Kidney (tissue), 14 donors: Measurements from ENCODE around the gene IGF1R. TPM values are rescaled to one million over a fixed set of nuclear protein-coding genes. Genes with fewer than 3 reads are reported as not detected.
A peak's percentile ranks its signal among the peaks of the same experiment; 100 is the strongest.

ENCODE experiments used
- DNase-seq, 5 donors: peaks; one replicate each; pipeline ENCODE4 v3.0.0-alpha.2; 2013 to 2020
- FAIRE-seq: peaks from 2 replicates; lab custom pipeline; 2012; peaks lifted over from hg19 to GRCh38; lab: Jason Lieb, UNC
- H3K27ac ChIP-seq, 2 donors: one replicate each; pipeline ENCODE4 v1.7.0; 2013; ENCODE audit warnings: low read depth in 2 of 2, low read length in 2 of 2, inconsistent platforms in 1 of 2
- H3K27me3 ChIP-seq: one replicate; pipeline ENCODE4 v1.7.1; 2013; ENCODE audit warnings: low read length, inconsistent platforms; ENCODE audit not compliant: control insufficient read depth, insufficient read depth
- H3K36me3 ChIP-seq, 3 donors: one replicate each; pipeline versions ENCODE4 v1.7.0 to v1.7.1; 2013; ENCODE audit warnings: low read length in 3 of 3, control low read depth in 1 of 3, inconsistent platforms in 1 of 3; ENCODE audit not compliant: insufficient read depth in 3 of 3, control insufficient read depth in 2 of 3
- H3K4me1 ChIP-seq, 3 donors: one replicate each; pipeline versions ENCODE4 v1.7.0 to v1.7.1; 2013; ENCODE audit warnings: low read length in 3 of 3, inconsistent platforms in 1 of 3, low read depth in 1 of 3; ENCODE audit not compliant: control insufficient read depth in 2 of 3, insufficient read depth in 2 of 3
- H3K4me3 ChIP-seq, 3 donors: one replicate each; pipeline versions ENCODE4 v1.7.0 to v1.8.1; 2013; ENCODE audit warnings: low read length in 3 of 3, control low read depth in 1 of 3, inconsistent platforms in 1 of 3
- H3K9ac ChIP-seq, 3 donors: one replicate each; pipeline versions ENCODE4 v1.7.0 to v1.7.1; 2013; ENCODE audit warnings: low read length in 3 of 3, control low read depth in 1 of 3, inconsistent platforms in 1 of 3
- H3K9me3 ChIP-seq, 3 donors: one replicate each; pipeline versions ENCODE4 v1.7.0 to v1.7.1; 2013; ENCODE audit warnings: low read length in 3 of 3, control low read depth in 1 of 3, inconsistent platforms in 1 of 3; ENCODE audit not compliant: control insufficient read depth in 2 of 3, insufficient read depth in 1 of 3
- CTCF ChIP-seq: IDR thresholded peaks from 3 replicates; pipeline ENCODE4 v1.5.1; 2012; ENCODE audit warnings: mild to moderate bottlenecking, moderate library complexity, borderline replicate concordance; ENCODE audit not compliant: insufficient read depth; ENCODE audit errors: extremely low read depth
- intact Hi-C: fragments of 100-400 bp; cut with DNase I; formaldehyde crosslinking; loops from one replicate; pipeline ENCODE4 v1.11.1; 2022
- polyA plus RNA-seq: library from polyadenylated mRNA; stranded (reverse); fragments of 350-450 nt; fragmentation: Illumina TruSeq; extraction: RNeasy Lipid Tissue Mini Kit (QIAGEN cat#74804); gene quantifications from one replicate; pipeline ENCODE4 v1.2.3, GENCODE V29; 2014; ENCODE audit warnings: low read depth, low replicate concordance; ENCODE audit not compliant: insufficient read depth
- total RNA-seq: library from RNA; stranded (reverse); fragmentation: NEBNext Ultra II Directional; extraction: Animal tissue kit (Norgen Biotek cat#: 25700); gene quantifications from one replicate; pipeline ENCODE4 v1.2.1, GENCODE V29; 2021
- donor health status: control.
- donor health status: control.
- donor health status: control.
- donor health status: control.
- donor health status: control.
- donor health status: DM: yes; HTN: yes; CAD: no.
- donor health status: Normal renal cell carcinoma (clear cell type).

The IGF1R gene
- total and polyA plus RNA-seq, 2 donors from 2014 or later, result 6.5 to 73.2 TPM

- Histone ChIP-seq H3K9ac (no peak overlapping the region), H3K27ac (no peak overlapping the region), H3K27me3 (no peaks in the 10 kb centered on the region), H3K36me3 (no peaks in the 10 kb centered on the region), H3K4me1 (peaks cover 0 to 11% (median 6%) of the 10 kb centered on the region in 3 donors), H3K4me3 (no peak overlapping the region), H3K9me3 (no peaks in the 10 kb centered on the region)
- DNase-seq (no peak), FAIRE-seq (no peak)
- intact Hi-C loops, result no loop called here
- TF ChIP-seq CTCF, result no peak
Measured at GRCh38 chr15:98887976-98888375, 239.6 kb downstream of the IGF1R start.

- Histone ChIP-seq H3K36me3 (no peaks in the 10 kb centered on the region), H3K9ac (no peak overlapping the region), H3K9me3 (no peaks in the 10 kb centered on the region), H3K4me1 (peaks cover 0 to 11% (median 6%) of the 10 kb centered on the region in 3 donors), H3K27me3 (no peaks in the 10 kb centered on the region), H3K27ac (no peak overlapping the region), H3K4me3 (no peak overlapping the region)
- FAIRE-seq (no peak), DNase-seq (no peak)
- TF ChIP-seq CTCF, result no peak
- intact Hi-C loops, result no loop called here
Measured at GRCh38 chr15:98888820-98889479, 240.6 kb downstream of the IGF1R start.

- FAIRE-seq, result no peak
Measured at GRCh38 chr15:98889930-98890695, 241.8 kb downstream of the IGF1R start.

More at GRCh38 chr15:98889930-98890695, 241.8 kb downstream of the IGF1R start:
- Histone ChIP-seq H3K27ac (peak overlapping the region in 1 of 2 donors; percentile 27), H3K27me3 (no peaks in the 10 kb centered on the region), H3K36me3 (no peaks in the 10 kb centered on the region), H3K4me3 (no peak overlapping the region), H3K4me1 (peaks cover 0 to 11% (median 6%) of the 10 kb centered on the region in 3 donors), H3K9me3 (no peaks in the 10 kb centered on the region), H3K9ac (no peak overlapping the region)
- DNase-seq, result no peak
- intact Hi-C loops, result no loop called here
- no peak for TF ChIP-seq CTCF
